A673 (cell line): ENCODE measurements around the gene SORCS3. TPM values are rescaled to one million over a fixed set of nuclear protein-coding genes. Genes with fewer than 3 reads are reported as not detected.

ENCODE experiments used
- BruUV-seq: library from RNA; stranded (reverse); fragments of 400-500 nt; replicated peaks from 2 replicates; lab custom pipeline; 2021; lab: Mats Ljungman, UMichigan
- CTCF ChIA-PET: fragments of 300-600 bp; sonication (Branson Sonifier 250); formaldehyde crosslinking; loops from one replicate; lab custom pipeline; 2022; ENCODE audit warnings: antibody characterized with exemption; lab: Charles Lee
- POLR2A ChIA-PET: fragments of 300-600 bp; sonication (Branson Sonifier 250); formaldehyde crosslinking; loops from one replicate; lab custom pipeline; 2022; ENCODE audit warnings: antibody characterized with exemption; ENCODE audit not compliant: low non-redundant PET; lab: Charles Lee
- DNase-seq: peaks from one replicate; pipeline ENCODE4 v3.0.0-alpha.2; 2015; ENCODE audit warnings: low spot score
- H3K27ac ChIP-seq: fragments of 200-600 bp; sonication (generic); 2 replicates; pipeline ENCODE4 v1.5.1; 2016; ENCODE audit warnings: mixed run types, low read depth, mild to moderate bottlenecking, mixed read lengths, antibody characterized with exemption, low read length; ENCODE audit not compliant: poor library complexity, severe bottlenecking
- H3K27me3 ChIP-seq: fragments of 200-600 bp; sonication (generic); replicated peaks from 2 replicates; pipeline ENCODE4 v1.6.1; 2017; ENCODE audit warnings: mixed run types, low read depth, mild to moderate bottlenecking, mixed read lengths, antibody characterized with exemption, low read length; ENCODE audit not compliant: insufficient read depth, poor library complexity
- H3K36me3 ChIP-seq: fragments of 200-600 bp; sonication (generic); 2 replicates; pipeline ENCODE4 v1.6.1; 2016; ENCODE audit warnings: mixed run types, mild to moderate bottlenecking, mixed read lengths, antibody characterized with exemption, low read length; ENCODE audit not compliant: insufficient read depth, poor library complexity, severe bottlenecking
- H3K4me1 ChIP-seq: fragments of 200-600 bp; sonication (generic); 2 replicates; pipeline ENCODE4 v1.6.1; 2017; ENCODE audit warnings: mixed run types, mild to moderate bottlenecking, mixed read lengths, antibody characterized with exemption, low read length; ENCODE audit not compliant: insufficient read depth, poor library complexity, severe bottlenecking
- H3K4me3 ChIP-seq: fragments of 200-600 bp; sonication (generic); 2 replicates; pipeline ENCODE4 v1.5.1; 2016; ENCODE audit warnings: low read depth, mixed run types, mild to moderate bottlenecking, mixed read lengths, low read length; ENCODE audit not compliant: poor library complexity, severe bottlenecking
- H3K9me3 ChIP-seq: fragments of 200-600 bp; sonication (generic); 2 replicates; pipeline ENCODE4 v1.6.1; 2016; ENCODE audit warnings: mixed run types, low read depth, mild to moderate bottlenecking, mixed read lengths, antibody characterized with exemption, low read length; ENCODE audit not compliant: poor library complexity, severe bottlenecking
- EZH2 ChIP-seq: fragments of 200-600 bp; sonication (generic); IDR thresholded peaks from 2 replicates; pipeline ENCODE4 v1.6.1; 2017; ENCODE audit warnings: borderline replicate concordance, low read depth, mild to moderate bottlenecking, mixed read lengths, antibody characterized with exemption, low read length; ENCODE audit not compliant: poor library complexity, severe bottlenecking
- intact Hi-C: fragments of 100-400 bp; cut with micrococcal nuclease; formaldehyde crosslinking; loops from one replicate; pipeline ENCODE4 v1.10.0; 2022; ENCODE audit not compliant: unreplicated experiment
- total RNA-seq: library from RNA; stranded (reverse); gene quantifications from 2 replicates; pipeline ENCODE4 v1.2.3, GENCODE V29; 2021
- TF ChIP-seq, protein P1 (sequence below): fragments of 300-800, 200-600 bp; sonication (generic); conservative IDR thresholded peaks from 2 replicates; pipeline ENCODE4 v1.5.1; 2017; ENCODE audit warnings: low read depth, mild to moderate bottlenecking, antibody characterized with exemption, low read length, moderate library complexity, mixed read lengths

Gene SORCS3
- total RNA-seq, 1 experiment from 2014 or later = not detected

DNA sequence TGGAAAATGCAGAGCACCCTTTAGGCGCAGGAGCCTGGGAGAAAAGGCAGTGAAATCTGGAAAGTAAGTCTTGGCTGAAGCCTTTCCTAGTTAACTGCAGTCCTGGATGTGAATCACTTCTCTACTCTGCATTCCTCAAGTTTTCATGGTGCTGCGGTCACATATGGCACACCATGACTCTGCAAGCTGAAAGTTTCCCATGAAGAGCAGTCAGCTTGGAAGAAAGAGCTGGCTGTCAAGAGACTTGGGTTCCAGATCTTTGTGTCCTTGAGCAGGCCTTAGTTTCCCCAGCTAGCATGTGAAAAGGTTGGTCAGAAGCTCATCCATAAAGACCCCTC, 548.3 kb downstream of the SORCS3 start:
- Histone ChIP-seq H3K4me3 (no peak overlapping the region), H3K36me3 (no peaks in the 10 kb centered on the region), H3K9me3 (no peaks in the 10 kb centered on the region), H3K27me3 (peaks cover 65% of the 10 kb centered on the region), H3K27ac (no peak overlapping the region), H3K4me1 (no peaks in the 10 kb centered on the region)
- ChIA-PET CTCF (no interaction called here), POLR2A (no interaction called here)
- no TSS peak for BruUV-seq
- intact Hi-C loops = no loop called here
- TF ChIP-seq, protein P1, sequence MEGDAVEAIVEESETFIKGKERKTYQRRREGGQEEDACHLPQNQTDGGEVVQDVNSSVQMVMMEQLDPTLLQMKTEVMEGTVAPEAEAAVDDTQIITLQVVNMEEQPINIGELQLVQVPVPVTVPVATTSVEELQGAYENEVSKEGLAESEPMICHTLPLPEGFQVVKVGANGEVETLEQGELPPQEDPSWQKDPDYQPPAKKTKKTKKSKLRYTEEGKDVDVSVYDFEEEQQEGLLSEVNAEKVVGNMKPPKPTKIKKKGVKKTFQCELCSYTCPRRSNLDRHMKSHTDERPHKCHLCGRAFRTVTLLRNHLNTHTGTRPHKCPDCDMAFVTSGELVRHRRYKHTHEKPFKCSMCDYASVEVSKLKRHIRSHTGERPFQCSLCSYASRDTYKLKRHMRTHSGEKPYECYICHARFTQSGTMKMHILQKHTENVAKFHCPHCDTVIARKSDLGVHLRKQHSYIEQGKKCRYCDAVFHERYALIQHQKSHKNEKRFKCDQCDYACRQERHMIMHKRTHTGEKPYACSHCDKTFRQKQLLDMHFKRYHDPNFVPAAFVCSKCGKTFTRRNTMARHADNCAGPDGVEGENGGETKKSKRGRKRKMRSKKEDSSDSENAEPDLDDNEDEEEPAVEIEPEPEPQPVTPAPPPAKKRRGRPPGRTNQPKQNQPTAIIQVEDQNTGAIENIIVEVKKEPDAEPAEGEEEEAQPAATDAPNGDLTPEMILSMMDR = no peak
- no peak for TF ChIP-seq EZH2
- DNase-seq = no peak

DNA sequence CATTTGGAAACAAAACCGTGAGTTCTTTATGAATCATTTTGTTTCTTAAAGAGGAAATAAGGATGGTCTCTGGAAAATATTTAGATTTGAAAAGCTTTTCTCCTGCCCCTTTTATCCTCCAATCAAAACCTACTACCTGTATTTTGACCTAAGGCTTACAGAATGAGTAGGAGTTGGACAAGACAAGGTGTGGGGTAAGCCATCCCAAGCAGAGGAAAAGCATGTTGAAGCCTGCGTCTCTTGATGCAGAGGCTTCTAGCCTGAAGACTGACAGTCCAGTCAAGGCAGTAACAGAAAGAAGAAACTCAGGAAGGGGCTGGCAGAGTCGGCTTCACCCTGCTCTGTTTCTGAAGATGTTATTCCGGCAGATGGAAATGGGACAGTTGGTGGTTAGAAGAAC, 551.1 kb downstream of the SORCS3 start:
- ChIA-PET CTCF (no interaction called here), POLR2A (no interaction called here)
- H3K36me3 ChIP-seq = no peaks in the 10 kb centered on the region
- TF ChIP-seq EZH2 = no peak
- TF ChIP-seq, protein P1 = no peak
- no peak overlapping the region for H3K4me3 ChIP-seq
- no peaks in the 10 kb centered on the region for H3K4me1 ChIP-seq
- peaks cover 58% of the 10 kb centered on the region for H3K27me3 ChIP-seq
- no TSS peak for BruUV-seq
- DNase-seq = no peak
- H3K27ac ChIP-seq = no peak overlapping the region
- H3K9me3 ChIP-seq = no peaks in the 10 kb centered on the region
- intact Hi-C loops = no loop called here

DNA sequence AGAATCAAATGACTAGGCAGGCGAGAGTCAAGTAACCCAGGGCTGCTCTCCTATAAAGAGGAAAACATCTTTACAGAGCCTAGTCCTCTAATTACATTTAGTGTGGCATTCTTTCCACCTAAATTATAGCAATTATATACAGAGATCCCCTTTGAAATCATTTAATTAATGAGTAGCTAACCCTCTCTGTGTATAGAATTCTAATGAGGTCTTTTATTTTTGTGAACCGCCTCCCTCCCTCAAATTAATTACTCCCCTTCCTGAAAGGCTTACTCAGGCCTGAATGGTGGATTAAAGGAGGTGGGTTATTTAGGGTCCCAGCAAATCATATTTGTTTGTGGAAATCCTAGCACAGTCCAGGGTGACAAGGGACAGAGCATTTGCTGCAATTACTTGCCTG, 551.8 kb downstream of the SORCS3 start:
- Histone ChIP-seq H3K4me3 (no peak overlapping the region), H3K27ac (no peak overlapping the region), H3K36me3 (no peaks in the 10 kb centered on the region), H3K9me3 (no peaks in the 10 kb centered on the region), H3K27me3 (peaks cover 51% of the 10 kb centered on the region), H3K4me1 (no peaks in the 10 kb centered on the region)
- intact Hi-C loops = no loop called here
- ChIA-PET CTCF (no interaction called here), POLR2A (no interaction called here)
- DNase-seq = no peak
- TF ChIP-seq, protein P1 = no peak
- TF ChIP-seq EZH2 = no peak
- no TSS peak for BruUV-seq
